GM21515 (cell line): ENCODE measurements around the gene SLC39A13.
A peak's percentile ranks its signal among the peaks of the same experiment; 100 is the strongest.

ENCODE experiments used
- ATAC-seq: cut with Tn5 transposase; IDR thresholded peaks from one replicate; pipeline ENCODE4 v1.9.1; 2021; ENCODE audit not compliant: unreplicated experiment

SLC39A13 gene

DNA sequence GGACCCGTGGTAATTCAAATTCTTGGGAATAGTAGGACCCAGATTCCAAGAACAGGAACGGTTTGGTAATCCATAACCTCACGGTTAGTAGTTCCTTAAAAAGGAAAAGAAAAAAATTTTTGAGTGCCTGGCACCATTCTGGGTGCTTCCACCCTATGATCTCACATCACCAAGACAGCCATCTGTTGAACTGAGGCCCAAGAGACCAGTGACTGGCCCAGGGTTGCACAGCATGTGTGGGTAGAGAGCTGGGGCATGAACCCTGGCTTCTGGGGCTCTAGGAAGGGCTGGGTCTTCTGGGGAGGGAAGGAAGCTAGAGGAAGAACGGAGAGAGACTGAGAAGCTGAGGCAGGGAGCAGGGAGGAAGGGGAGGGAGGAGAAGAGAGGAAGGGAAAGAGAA, 25.3 kb upstream of the SLC39A13 start:
- ATAC-seq = no peak

DNA sequence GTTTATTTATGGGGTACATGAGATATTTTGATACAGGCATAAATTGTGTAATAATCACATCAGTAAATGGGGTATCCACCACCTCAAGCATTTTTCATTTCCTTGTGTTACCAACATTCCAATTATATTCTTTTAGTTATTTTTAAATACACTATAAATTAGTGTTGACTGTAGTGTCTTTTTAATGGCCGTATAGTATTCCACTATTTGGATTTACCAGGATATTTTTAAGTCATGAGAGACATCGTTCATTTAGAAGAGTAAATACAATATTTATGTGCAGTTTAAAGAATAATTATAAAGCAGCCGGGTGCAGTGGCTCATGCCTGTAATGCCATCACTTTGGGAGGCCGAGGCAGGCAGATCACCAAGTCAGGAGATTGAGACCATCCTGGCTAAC, 23.9 kb upstream of the SLC39A13 start:
- no peak for ATAC-seq

DNA sequence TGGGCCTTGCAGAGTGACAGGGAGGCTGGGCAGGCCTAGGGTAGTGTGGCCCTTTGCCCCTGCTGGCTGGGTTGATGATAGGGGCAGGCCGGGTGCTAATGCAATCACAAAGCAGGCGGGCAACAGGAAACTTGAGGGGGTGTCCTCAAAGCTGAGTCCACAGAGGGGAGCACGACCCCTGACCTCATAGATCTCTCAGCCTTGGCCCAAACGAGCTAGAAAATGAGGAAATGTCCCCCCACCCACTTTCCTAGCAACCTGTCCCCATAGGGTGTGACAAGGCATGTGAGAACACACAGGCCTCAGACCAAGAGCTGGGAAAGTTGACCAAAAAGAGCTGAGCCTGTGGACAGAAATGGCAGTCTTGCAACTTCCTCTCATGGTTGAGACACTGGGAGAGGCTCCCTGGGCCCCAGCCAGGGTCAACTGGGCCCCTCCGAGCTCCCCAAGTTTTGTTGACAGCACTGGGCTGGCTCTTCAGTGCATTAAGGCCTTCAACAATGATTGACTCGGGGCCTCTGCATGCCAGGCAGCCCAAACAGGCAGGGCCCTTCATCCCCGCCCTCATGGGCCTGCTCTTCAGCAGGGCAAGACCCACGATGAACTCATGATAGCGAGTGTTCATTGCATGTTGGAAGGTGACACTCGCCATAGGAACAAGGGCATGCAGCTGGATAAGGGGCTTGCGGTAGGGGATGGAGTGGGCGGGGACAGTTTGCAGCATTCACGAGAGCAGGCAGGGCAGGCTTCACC, 20.3 kb upstream of the SLC39A13 start:
- ATAC-seq = no peak

DNA sequence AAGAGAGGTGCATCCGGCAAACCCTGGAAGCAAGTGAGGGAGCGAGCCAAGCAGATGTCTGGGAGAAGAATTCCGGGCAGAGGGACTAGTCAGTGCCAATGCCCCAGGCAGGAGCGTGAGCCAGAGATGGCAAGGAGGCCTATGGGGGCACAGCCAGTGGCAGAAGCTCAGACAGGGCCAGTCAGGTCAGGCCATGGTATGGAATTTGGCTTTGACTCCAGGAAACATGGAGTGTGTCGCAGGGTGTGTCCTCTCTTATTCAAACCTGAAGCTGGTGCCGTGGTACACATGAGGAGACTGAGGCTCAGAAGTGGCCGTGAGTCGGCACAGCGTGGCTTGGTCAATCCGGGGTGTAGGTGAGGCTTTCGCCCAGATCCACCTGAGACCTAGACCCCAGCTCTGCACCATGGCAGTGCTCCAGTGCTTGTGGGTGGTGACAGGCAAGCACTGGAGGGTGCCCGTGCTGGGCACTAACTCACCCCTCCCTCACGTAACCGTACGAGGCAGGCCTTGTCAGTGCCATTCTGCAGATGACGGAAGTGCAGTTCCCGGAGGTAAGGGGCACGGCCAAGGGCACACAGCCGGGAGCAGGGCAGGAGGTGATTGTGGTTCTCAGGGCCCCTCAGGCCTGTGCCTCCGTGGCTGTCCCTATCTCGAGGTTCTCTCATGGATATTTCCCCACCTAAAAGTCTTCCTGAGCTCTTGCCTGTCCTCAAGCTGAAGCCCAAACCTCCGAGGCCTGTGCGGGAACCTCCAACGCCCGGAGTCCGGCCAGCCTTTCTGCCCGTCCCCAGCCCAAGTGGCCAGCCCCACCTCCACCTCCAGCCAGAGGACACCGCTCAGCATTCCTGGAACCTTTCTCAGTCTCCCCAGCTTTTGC, 19.5 kb upstream of the SLC39A13 start:
- ATAC-seq = no peak

DNA sequence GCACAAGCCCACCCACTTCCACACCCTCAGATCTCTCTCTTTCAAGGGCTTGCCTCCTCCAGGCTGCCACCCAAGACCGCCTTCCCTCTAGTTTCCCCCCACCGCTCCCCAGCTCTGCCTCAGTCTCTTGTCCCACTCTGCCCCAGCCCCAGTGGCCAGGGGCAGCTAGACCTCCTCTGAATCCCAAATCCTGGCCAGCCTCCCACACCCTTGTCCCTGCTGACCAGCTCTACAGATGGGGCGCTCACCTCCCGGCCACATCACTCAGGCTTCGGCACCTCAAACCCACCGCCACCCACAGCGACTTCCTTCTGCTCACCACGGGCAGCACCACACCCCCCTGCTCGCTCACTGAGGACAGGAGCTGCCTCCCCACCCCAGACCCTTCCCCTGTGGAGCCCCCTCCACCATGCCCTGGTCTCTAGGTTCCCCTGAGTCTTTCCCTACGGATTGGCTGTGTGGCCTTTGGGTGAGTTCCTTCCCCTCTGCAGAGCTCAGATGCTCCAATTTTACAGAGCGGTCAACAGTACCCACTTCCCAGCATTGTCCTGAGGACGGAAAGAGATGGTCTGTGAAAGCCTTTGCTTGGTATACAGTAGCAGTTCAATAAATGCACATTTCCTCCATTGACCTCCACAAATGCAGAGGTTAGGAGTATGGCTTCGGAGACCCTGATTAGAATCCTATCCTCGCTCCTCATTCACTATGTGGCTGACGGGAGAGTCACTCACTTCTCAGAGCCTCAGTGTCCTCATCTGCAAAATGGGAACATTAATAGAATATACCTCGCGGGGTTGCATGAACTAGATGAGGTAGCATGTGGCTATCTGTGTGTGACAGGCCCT, 18.6 kb upstream of the SLC39A13 start:
- ATAC-seq = no peak

DNA sequence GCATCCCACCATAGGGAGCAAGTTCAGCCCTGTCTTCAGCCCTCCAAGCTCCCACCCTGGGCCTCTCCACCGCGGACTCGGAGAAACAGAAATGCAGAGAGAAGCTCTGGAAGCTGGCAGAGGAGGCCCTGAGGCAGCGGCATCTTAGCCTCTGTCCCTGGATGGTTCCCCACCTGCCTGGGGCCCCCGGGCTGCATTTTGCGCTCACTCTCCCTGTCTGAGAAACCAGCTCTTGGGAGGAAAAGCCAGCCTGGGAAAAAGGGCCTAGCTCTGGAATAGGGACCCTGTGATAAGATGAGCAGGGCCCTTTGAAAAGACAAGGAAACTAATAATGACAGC, 18.0 kb upstream of the SLC39A13 start:
- no peak for ATAC-seq

DNA sequence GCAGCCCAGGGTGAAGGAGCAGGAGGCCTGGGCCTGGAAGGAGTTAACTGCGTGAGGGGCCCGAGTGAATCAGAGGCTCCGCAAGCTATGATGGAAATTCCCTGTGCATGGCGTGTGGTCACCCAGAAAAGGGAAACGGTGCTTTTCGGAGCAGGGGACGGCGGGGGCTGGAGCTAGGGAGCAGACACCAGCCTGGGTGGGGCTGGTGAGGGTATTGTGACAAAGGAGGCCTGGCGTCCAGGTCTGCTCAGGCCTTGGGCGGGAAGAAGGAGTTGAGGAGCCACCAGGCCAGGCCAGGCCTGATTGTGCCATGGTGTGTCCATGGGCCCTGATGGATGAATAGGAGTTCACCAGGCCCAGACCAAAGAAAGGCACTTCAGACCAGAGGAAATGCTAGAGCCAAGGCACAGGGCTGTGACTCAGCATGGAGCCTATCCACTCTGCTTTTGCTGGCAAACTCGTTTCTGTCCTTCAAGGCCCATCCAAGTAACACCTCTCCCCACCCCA, 17.3 kb upstream of the SLC39A13 start:
- no peak for ATAC-seq

DNA sequence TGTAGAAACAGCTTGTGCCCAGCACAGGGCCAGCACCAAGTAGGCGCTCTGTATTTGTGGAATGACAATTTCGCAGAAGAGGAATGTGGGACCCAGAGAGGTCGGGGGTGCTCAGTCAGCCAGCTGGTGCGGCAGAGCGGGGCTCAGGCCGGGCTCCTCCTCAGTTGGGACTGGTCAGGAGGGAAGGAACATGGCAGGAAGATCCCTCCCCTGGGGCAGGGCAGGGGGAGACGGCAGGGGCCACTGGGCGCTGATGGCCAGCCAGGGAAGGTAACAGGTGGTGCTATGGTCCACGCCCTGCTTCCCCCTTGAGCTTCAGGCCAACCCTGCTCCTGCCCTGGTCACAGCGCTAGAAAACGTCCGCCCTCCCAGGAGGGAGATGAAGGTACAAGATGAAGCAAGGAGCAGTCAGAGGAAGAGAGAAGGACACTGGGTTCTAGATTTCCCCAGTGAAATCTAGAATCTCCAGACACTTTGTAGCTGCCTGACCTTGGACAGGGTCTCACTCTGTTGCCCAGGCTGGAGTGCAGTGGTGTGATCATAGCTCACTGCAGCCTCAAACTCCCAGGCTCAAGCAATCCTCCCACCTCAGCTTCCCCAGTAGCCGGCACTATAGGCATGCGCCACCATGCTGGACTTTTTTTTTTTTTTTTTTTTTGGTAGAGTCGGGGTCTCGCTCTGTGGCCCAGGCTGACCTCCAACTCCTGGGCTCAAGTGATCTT, 16.5 kb upstream of the SLC39A13 start:
- no peak for ATAC-seq

DNA sequence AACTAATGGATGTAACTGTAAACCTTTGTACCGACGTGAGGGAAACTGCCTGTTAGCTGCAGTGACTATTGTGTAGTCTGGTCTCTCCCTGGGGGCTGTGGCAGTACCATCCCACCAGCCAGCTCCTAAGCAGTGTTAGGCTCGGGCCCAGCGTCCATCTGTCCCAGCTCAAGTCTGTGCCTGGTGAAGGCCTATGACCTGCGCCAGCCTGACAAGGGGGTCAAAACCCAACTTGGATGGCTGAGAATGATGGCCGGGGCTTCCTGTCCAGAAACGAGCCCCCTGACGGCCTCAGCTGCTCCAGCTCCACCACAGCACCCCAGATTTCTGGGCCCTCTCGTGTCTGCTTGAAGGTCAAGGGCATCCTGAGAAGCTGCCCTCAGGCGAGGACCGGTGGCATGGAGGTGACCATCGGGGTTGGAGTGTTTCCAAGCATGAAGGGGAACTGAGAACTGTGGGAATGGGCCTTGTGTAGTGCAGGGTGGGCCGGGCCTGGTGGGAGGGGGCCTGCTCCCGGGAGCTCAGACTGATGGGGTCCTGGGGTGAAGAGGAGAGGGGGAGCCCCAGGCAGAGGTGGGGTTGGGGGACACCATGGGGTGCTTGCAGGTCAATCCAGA, 15.7 kb upstream of the SLC39A13 start:
- ATAC-seq = no peak

DNA sequence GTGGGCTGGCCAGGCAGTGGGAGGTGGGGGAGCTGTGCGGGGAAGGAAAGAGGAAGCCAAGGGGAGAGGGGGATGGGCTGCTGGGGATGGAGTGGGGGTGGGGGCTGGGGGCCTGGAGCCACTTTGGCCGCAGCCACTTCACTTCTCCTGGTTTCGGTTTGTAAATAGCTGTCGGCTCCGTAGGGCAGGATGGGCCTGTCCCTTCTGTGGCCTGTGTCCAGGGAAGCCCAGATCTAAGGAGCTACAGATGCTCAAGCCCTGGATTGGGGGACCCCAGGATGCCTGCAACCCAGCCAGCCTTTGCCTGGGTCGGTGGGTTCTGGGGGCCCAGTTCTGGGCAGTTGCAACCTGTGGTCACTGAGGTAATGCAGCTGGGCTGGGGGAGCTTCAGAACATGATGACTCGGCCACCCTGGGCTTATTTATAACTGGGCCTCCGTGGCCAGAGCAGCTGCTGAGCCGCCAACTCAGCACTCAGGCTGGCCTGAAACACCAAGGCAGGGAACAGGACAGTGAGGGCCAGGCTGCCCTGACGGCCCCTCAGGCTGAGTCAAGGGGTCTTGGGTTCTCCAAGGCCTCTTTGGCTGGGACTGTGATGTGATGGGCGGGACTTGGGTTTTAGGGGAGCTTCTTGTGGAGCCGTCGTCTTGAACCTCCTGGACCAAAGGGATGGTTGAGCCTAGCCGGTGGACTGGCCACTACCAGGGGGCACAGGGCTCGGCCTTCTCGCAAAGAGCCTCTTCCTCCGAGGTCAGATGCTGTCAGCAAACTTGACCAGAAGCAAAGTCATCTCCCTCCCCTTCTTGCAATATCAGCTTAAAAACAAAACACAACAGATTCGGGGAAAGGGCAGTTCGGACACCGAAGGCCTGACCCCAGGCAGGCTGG, 15.0 kb upstream of the SLC39A13 start:
- no peak for ATAC-seq

DNA sequence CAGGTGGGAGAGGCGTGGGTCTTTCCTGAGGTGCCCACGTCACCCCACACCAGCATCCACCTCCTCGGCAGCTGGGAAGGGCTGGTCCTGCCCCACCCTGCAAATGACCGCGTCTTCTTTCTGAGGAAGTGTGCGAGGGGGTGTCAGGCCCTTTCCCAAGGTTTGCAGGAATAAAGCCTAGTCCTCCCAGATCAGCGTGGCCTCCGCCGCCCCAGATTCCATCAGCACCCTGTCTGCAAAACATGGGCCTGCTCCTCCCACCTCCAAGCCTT, 14.4 kb upstream of the SLC39A13 start:
- ATAC-seq = no peak

DNA sequence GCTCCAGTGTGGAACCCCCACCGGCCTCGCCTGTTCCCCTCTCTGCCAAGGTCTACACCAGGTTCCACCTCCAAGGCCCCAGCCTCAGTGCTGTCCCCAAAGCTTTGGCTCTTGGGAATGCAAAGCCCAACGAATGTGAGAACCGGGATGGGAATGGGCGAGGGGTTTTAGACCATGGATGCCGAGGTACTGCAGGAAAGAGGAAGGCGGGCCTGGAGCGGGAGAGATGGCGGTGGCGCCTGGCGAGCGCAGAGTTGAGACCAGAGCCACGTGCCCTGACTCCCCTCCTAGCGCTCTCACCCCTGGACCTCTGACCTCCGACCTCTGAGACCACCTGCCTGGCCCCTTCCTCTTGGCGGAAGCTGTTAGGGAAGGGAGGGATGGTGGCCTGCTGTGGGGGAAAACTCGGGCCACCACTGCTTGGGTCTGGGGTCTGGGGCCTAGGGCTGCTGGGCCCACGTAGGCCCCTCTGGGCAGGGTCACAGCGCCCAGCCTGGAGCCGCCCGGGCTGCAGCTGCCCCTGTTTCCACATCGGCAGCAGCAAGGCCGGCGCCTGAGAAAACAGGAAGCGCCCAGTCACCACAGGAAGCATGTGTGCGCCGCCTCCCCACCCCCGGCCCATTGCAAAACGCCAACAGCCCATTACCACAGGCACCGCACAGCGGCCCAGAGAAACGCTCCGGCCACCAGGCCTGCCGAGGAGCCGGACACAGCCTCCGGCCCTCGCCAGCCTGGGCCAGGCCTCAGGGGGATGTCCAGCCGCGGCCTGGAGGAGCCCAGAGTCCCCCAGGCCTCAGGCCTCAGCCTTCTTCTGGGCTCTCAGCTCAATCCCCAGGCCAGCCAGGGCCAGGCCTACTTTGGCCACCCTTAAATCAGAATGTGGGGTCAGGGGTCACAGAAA, 13.8 kb upstream of the SLC39A13 start:
- peak; percentile 63 for ATAC-seq

DNA sequence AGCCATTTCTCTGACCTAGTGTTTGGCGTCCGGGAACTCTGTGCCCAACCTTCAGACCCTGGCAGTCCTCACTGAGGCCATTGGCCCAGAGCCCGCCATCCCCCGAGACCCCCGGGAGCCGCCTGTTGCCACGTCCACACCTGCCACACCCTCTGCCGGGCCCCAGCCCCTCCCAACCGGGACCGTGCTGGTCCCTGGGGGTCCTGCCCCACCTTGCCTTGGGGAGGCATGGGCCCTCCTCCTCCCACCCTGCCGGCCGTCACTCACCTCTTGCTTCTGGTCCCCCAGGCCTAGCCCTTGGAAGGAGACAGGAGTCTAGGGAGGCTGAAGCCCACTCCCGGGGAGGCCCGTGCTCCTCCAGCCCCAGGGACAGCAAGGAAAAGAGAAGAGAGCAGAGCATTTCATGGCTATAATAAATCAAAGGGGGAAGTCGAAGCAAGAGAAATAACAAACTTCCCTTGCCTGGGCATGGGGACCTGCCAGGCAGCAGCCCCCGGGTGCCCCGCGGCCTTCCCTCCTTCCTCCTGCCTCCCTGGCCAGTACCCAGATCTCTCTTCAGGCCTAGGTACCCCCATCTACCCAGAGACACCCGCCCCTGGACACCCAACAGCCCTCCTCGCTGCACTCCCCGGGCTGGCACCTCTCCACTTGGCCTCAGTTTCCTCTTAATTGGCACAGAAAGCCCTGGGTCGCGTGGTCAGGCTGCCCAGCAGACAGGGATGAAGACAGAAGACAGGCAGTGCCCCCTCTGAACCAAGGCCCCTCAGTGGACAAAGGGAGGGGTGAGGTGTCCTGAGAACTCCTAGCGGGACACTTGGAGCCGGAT, 13.0 kb upstream of the SLC39A13 start:
- ATAC-seq = no peak

DNA sequence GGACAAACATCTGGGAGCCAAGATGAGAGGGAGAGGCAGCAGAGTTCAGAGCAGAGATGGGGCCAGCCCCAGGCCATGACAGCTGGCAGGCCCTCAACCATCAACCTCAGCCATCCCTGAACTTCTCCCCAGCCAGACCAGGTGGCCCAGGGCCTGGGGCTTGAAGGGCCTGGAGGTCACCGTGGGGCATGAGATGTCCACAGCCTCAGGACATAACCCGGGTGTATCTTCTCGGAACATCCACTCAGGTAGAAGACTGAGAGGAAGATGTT, 12.4 kb upstream of the SLC39A13 start:
- no peak for ATAC-seq

DNA sequence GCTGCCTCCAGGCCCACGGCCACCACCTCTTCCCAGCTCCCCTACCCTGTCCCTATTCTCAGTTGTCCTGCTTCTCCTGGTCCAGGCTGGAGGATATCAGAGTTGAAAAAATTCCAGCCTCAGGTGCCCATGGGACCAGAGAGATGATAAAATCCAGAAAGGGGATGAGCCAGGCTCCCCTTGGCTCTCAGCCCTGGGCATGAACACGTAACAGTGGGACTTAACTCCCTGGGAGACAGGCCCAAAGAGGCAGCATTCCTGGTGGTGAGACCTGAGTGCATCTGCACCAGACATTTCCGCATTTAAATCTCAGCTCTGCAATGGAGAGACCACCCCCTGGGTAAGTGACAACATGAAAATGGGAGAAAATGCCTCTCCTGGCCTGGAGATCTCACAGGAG, 10.4 kb upstream of the SLC39A13 start:
- ATAC-seq = no peak

DNA sequence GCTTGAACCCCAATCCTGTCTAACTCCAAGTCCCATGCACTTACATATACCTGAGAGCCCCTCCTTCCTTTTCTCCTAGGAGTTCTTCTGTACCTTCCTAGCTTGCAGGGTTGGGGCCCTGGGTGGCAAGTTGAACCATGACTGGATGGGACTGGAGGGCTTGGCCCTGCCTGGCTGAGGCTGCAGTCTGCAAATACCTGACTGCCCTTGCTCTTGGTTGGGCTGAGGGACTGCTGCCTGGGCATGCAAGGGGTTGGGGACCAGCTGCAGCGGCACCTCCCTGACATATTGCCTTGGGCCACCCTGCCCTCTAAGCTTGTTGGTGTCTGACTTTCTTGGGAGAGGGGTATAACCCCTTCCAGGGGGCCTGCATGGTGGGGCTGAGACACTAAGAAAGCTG, 9.8 kb upstream of the SLC39A13 start:
- no peak for ATAC-seq

DNA sequence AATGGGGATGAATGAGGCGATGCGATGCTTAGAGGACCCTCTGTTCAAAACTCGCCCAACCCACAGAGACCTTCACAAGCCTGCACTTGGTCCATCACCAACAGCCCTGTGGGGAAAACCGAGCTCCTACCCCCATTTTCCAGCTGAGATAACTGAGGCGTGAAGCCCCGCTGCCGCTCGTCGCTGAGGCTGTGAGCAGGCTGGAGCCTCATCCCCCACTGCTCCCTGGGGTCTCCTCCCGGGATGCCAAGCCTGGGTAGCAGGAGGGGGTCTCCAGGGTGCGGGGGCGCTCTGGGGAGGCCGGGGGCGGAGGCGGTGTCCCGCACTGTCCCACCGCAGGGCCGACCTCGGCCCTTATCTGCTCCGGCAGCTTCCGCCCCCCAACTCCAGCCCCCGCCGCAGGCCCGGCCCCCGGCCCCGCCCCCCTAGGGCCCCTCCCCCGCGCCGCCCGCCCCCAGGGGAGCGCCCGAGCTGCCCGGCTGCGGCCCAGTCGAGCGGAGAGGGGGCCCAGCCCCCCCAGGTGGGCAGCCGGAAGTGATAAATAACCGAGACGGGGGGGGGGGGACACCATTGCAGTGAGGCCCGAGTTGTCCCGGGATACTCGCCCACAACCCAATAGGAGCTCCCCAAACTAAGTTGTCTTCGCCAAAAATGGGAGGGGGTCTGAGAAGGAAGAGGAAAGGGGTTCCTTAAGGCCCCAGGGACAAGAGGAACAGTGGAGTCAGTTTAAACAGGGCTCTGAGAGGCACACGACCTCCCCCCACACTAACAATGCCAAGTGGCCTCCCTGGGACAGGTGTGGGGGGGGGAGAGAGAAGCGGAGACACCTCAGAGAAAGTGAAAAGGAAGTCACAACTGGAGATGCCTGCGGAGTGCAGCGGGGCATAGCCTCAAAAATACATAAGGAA, 8.3 kb upstream of the SLC39A13 start:
- peak; percentile 54 for ATAC-seq
